HFF-Myc (cell line): ENCODE data around the gene TSPAN12.

Experiments
- DNase-seq: peaks from one replicate; pipeline ENCODE4 v3.0.0-alpha.2; 2011; ENCODE audit warnings: low read depth; ENCODE audit errors: extremely low read depth
- H3K4me3 ChIP-seq: replicated peaks from 2 replicates; pipeline ENCODE4 v1.5.1; 2011; ENCODE audit warnings: low read depth, mild to moderate bottlenecking, control low read depth, low read length
- CTCF ChIP-seq: IDR thresholded peaks from 2 replicates; pipeline ENCODE4 v1.5.1; 2012; ENCODE audit warnings: mild to moderate bottlenecking, low read depth, low read length, control low read depth; ENCODE audit errors: missing control alignments

Gene TSPAN12

DNA sequence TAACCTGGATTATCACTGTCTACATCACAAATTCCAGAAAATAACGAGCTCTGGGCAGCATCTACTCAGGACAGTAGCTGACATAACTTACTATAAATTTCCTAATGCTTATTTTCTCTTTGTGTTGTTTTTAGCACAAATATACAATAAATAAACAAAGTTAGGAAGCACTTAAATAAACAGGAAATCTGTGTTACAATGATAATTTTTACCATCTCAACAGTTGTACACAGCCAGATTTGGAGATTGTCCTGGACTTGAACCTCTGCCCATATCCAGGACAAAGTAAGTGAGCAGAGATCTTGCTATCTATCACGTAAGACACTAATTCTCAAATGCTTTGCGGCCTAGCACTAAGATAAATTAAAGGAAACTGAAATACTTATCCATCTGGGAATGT is 48.7 kb downstream of the TSPAN12 start:
- no peak overlapping the region for H3K4me3 ChIP-seq
- no peak for TF ChIP-seq CTCF
- DNase-seq = no peak

DNA sequence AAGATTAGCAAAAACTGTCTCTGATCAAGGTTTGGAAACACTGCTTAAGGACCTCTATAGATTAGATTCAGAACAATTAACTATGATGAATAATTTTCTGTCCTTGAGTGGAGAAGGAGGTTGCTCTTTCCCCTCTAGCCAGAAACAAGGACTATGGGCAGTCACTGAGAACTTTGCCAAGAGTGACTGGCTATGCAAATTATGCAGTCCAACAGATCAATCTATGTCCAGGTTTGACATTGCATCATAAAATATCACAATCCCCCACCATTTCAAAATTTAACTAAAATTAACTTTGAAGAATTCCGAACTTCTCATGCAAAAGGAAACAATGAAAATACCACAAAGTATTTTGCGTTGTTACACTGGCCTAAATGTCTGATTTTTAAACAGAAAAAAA is 50.6 kb downstream of the TSPAN12 start:
- no peak for TF ChIP-seq CTCF
- no peak for DNase-seq
- no peak overlapping the region for H3K4me3 ChIP-seq

DNA sequence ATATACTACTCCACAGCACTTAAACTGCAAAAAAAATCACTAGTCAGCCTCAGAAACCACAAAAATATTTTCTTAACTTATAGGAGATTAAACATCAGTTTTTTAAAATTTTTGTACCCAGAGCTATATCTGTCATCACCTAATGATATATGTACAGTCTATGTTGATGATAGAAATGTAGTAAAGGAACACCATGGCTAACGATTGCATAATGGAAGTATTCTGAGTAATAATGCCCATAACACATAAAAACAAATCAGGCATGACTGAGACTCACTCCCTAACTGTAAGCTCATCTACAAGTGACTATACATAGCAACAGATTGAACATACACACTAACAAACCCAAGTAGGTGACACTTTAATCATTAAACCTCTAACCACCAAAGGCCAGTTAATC is 51.3 kb downstream of the TSPAN12 start:
- no peak for DNase-seq
- no peak for TF ChIP-seq CTCF
- no peak overlapping the region for H3K4me3 ChIP-seq

- peak; percentile 81 for TF ChIP-seq CTCF
- no peak overlapping the region for H3K4me3 ChIP-seq
- peak; percentile 47 for DNase-seq
These were observed 52.1 kb downstream of the TSPAN12 start for GRCh38 chr7:120805636-120806388.

DNA sequence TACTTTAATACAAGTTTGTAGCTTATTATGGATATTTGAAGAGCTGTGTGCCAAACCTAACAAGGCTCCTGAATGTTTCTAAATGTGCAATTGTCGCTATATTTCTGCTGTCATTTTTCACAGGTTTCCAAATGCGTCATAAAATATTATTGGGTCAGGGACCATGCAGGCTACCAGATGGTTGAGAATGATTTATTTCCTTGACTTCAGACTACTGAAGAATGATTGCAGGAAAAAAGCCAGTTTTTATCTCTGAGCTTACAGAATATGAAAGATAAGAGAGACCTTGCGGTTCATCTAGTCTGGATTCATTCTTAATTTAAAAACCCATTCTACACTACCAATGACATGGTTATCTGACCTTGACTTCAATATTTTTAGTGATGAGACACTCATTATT is 55.2 kb downstream of the TSPAN12 start:
- H3K4me3 ChIP-seq = no peak overlapping the region
- no peak for TF ChIP-seq CTCF
- no peak for DNase-seq

DNA sequence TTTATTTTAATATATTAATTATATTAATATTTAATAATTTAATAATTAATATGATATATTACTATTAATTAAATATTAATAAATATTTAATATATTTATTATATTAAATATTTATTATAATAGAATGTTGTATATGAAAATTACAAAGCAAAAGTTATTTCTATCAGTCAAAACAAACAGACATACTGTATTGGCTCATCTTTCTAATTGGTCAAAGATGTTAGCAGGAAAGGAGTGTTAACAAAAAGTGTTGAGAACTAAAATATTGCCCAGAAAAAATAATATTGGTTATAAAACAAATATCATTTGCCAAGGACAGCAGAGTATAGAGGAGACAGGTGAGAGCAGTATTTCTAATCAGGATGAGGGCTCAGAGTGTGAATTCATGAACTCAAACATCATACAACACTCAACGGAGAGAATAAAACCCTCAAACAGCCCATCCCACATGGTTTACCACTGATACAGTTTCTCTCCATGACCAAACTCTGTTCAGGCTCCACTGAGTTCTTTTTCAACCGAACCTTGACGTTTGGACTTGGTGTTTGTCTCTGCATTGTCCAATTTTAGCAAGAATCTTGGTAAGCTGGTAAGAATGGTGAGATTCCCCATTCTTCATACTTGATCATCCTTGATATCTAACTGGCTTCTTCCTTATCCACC is 58.0 kb downstream of the TSPAN12 start:
- no peak for TF ChIP-seq CTCF

DNA sequence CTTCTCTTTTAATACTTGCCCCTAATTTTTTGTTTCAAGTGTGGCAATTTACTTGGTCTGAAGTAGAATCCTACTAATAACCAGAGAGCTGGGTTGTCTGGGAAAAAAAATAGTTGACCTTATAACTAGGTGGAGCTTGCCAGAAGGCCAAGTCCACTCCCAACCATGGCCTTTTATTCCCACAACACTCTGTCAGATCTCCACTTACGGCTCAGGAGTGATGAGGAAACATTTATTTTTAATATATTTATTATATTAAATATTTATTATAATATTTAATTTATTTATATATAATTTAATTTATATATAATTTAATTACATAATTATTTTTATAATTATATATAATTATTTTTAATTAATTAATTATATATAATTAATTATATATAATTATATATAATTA is 58.8 kb downstream of the TSPAN12 start:
- no peak for DNase-seq
- no peak overlapping the region for H3K4me3 ChIP-seq
- no peak for TF ChIP-seq CTCF

More for the DNA sequence above, 58.0 kb downstream of the TSPAN12 start:
- H3K4me3 ChIP-seq = no peak overlapping the region
- DNase-seq = no peak
